Gastrocnemius medialis (tissue), 4 donors: ENCODE results near the gene TBC1D2. TPM values are rescaled to one million over a fixed set of nuclear protein-coding genes. Genes with fewer than 3 reads are reported as not detected.
A peak's percentile ranks its signal among the peaks of the same experiment; 100 is the strongest.

Experiments
- ATAC-seq, 2 donors: fragments of 150-250 bp; one replicate each; pipeline ENCODE4 v1.9.1; 2016
- DNase-seq, 2 donors: peaks; one replicate each; pipeline ENCODE4 v3.0.0-alpha.2; 2019
- H3K27ac ChIP-seq, 4 donors: fragments of 200-600 bp; sonication (generic); 1 replicate in 1 of 4; 2 replicates in 3 of 4; pipeline ENCODE4 v1.5.1; 2016 to 2018; ENCODE audit warnings: mild to moderate bottlenecking in 2 of 4, moderate library complexity in 1 of 4
- H3K27me3 ChIP-seq, 3 donors: fragments of 200-600 bp; sonication (generic) in 2 of 3; 1 replicate in 1 of 3; 2 replicates in 2 of 3; pipeline versions ENCODE4 v1.5.1 to v1.6.0; 2016 to 2019; ENCODE audit warnings: mild to moderate bottlenecking in 1 of 3, moderate library complexity in 1 of 3
- H3K36me3 ChIP-seq, 2 donors: fragments of 200-600 bp; sonication (generic) in 1 of 2; one replicate each; pipeline ENCODE4 v1.5.1; 2017 to 2018
- H3K4me1 ChIP-seq, 2 donors: fragments of 200-600 bp; sonication (generic) in 1 of 2; one replicate each; pipeline ENCODE4 v1.5.1; 2016 to 2017; ENCODE audit warnings: mild to moderate bottlenecking in 2 of 2
- H3K4me3 ChIP-seq, 4 donors: fragments of 200-600 bp; sonication (generic) in 3 of 4; 1 replicate in 1 of 4; 2 replicates in 3 of 4; pipeline ENCODE4 v1.5.1; 2016 to 2019; ENCODE audit warnings: mild to moderate bottlenecking in 2 of 4
- H3K9me3 ChIP-seq, 3 donors: fragments of 200-600 bp; sonication (generic) in 2 of 3; 1 replicate in 1 of 3; 2 replicates in 2 of 3; pipeline ENCODE4 v1.5.1; 2016 to 2019
- CTCF ChIP-seq, 5 experiments: fragments of 450-650 bp in 3 of 5; fragments of 200-600 bp in 2 of 5; sonication (generic) in 2 of 5; IDR thresholded peaks in 4 of 5; conservative IDR thresholded peaks in 1 of 5; 1 replicate in 4 of 5; 2 replicates in 1 of 5; pipeline ENCODE4 v1.5.1; 2016 to 2019; ENCODE audit warnings: antibody characterized with exemption in 5 of 5, mild to moderate bottlenecking in 3 of 5, moderate library complexity in 3 of 5
- POLR2A ChIP-seq, 2 donors: fragments of 450-650 bp; IDR thresholded peaks; one replicate each; pipeline ENCODE4 v1.6.1; 2017; ENCODE audit warnings: antibody characterized with exemption in 2 of 2, mild to moderate bottlenecking in 2 of 2, moderate library complexity in 2 of 2
- in situ Hi-C, 4 donors: fragments of 200-750 bp; cut with MboI; loops; one replicate each; pipeline versions ENCODE4 v1.15.0 to v1.8.0; 2017; ENCODE audit warnings: low sequenced_read_pairs in 4 of 4
- intact Hi-C: fragments of 100-400 bp; cut with DNase I; formaldehyde crosslinking; loops from one replicate; pipeline ENCODE4 v1.15.1; 2023; ENCODE audit warnings: low total_unique reads
- total RNA-seq, 4 donors: library from RNA; depleted of rRNA; stranded (reverse); fragments of >200 nt; gene quantifications; one replicate each; pipeline versions ENCODE4 v1.1.0 to v1.2.3, GENCODE V29; 2016

Gene TBC1D2
- total RNA-seq, 4 donors from 2014 or later = 0.66 to 2.9 (median 1.6) TPM

GRCh38 chr9:98228392-98229089 lies 26.9 kb downstream of the TBC1D2 start:
- DNase-seq (no peak), ATAC-seq (no peak)
- H3K27me3 ChIP-seq = no peaks in the 10 kb centered on the region
- no peak overlapping the region for H3K4me3 ChIP-seq
- no peaks in the 10 kb centered on the region for H3K9me3 ChIP-seq
- peaks cover 0 to 8% of the 10 kb centered on the region in 2 donors for H3K4me1 ChIP-seq
- intact Hi-C loops (no loop called here), in situ Hi-C loops (no loop called here)
- TF ChIP-seq CTCF (IDR thresholded peaks at IDR 0.05 in 4 of 5, conservative IDR thresholded peaks at IDR 0.05 in 1 of 5) (no peak), POLR2A (IDR thresholded peaks at IDR 0.05) (no peak)
- peaks cover 0 to 8% of the 10 kb centered on the region in 2 donors for H3K36me3 ChIP-seq
- H3K27ac ChIP-seq = no peak overlapping the region

GRCh38 chr9:98227883-98228282 lies 27.6 kb downstream of the TBC1D2 start:
- no peak for DNase-seq
- no peaks in the 10 kb centered on the region for H3K27me3 ChIP-seq
- H3K4me1 ChIP-seq = peaks cover 0 to 8% of the 10 kb centered on the region in 2 donors
- intact Hi-C loops = no loop called here
- peaks cover 0 to 8% of the 10 kb centered on the region in 2 donors for H3K36me3 ChIP-seq
- in situ Hi-C loops = no loop called here
- TF ChIP-seq POLR2A (IDR thresholded peaks at IDR 0.05) (no peak), CTCF (IDR thresholded peaks at IDR 0.05 in 4 of 5, conservative IDR thresholded peaks at IDR 0.05 in 1 of 5) (no peak)
- no peak overlapping the region for H3K4me3 ChIP-seq
- ATAC-seq = no peak
- H3K27ac ChIP-seq = no peak overlapping the region
- no peaks in the 10 kb centered on the region for H3K9me3 ChIP-seq

GRCh38 chr9:98226957-98227356 lies 28.5 kb downstream of the TBC1D2 start:
- TF ChIP-seq CTCF (IDR thresholded peaks at IDR 0.05 in 4 of 5, conservative IDR thresholded peaks at IDR 0.05 in 1 of 5) (no peak), POLR2A (IDR thresholded peaks at IDR 0.05) (no peak)
- in situ Hi-C loops (no loop called here), intact Hi-C loops (no loop called here)
- ATAC-seq (peak; percentile 58 to 75), DNase-seq (peak in 1 of 2 donors; percentile 27)
- Histone ChIP-seq H3K27ac (no peak overlapping the region), H3K4me1 (peaks cover 0 to 8% of the 10 kb centered on the region in 2 donors), H3K4me3 (no peak overlapping the region), H3K9me3 (no peaks in the 10 kb centered on the region), H3K27me3 (no peaks in the 10 kb centered on the region), H3K36me3 (peaks cover 0 to 8% of the 10 kb centered on the region in 2 donors)

- no peaks in the 10 kb centered on the region for H3K27me3 ChIP-seq
- no peak for ATAC-seq
- TF ChIP-seq POLR2A (IDR thresholded peaks at IDR 0.05) (no peak), CTCF (IDR thresholded peaks at IDR 0.05 in 4 of 5, conservative IDR thresholded peaks at IDR 0.05 in 1 of 5) (no peak)
- intact Hi-C loops = no loop called here
- H3K4me3 ChIP-seq = no peak overlapping the region
- peaks cover 0 to 8% of the 10 kb centered on the region in 2 donors for H3K4me1 ChIP-seq
- in situ Hi-C loops = no loop called here
- peaks cover 0 to 8% of the 10 kb centered on the region in 2 donors for H3K36me3 ChIP-seq
- H3K9me3 ChIP-seq = no peaks in the 10 kb centered on the region
- no peak for DNase-seq
- no peak overlapping the region for H3K27ac ChIP-seq
These were observed 28.9 kb downstream of the TBC1D2 start for GRCh38 chr9:98226516-98226915.
